IgD-negative memory B cell (primary cell): Measurements from ENCODE around the gene DYRK1B. TPM values are rescaled to one million over a fixed set of nuclear protein-coding genes. Genes with fewer than 3 reads are reported as not detected.

Source experiments
- H3K27ac Mint-ChIP-seq, 3 donors: one replicate each; pipeline ENCODE4 v1.8.0; 2020 to 2022; ENCODE audit warnings: mild to moderate bottlenecking in 3 of 3, mixed read lengths in 3 of 3, moderate library complexity in 1 of 3
- H3K27me3 Mint-ChIP-seq: one replicate; pipeline ENCODE4 v1.8.0; 2021; ENCODE audit warnings: mixed read lengths
- H3K36me3 Mint-ChIP-seq: one replicate; pipeline ENCODE4 v1.8.0; 2020; ENCODE audit warnings: mild to moderate bottlenecking, mixed read lengths
- H3K4me1 Mint-ChIP-seq, 3 donors: one replicate each; pipeline ENCODE4 v1.8.0; 2020 to 2022; ENCODE audit warnings: mixed read lengths in 3 of 3, mild to moderate bottlenecking in 1 of 3
- H3K4me3 Mint-ChIP-seq, 4 donors: one replicate each; pipeline ENCODE4 v1.8.0; 2020 to 2022; ENCODE audit warnings: mild to moderate bottlenecking in 4 of 4, mixed read lengths in 4 of 4, moderate library complexity in 3 of 4
- H3K9me3 Mint-ChIP-seq, 3 donors: one replicate each; pipeline ENCODE4 v1.8.0; 2020 to 2021; ENCODE audit warnings: mixed read lengths in 3 of 3, mild to moderate bottlenecking in 1 of 3
- polyA plus RNA-seq: library from polyadenylated mRNA; unstranded; fragments of 300-500 nt; fragmentation: Illumina TruSeq; gene quantifications from one replicate; pipeline ENCODE4 v1.2.3, GENCODE V29; 2021

The DYRK1B gene
- polyA plus RNA-seq, 1 donor from 2014 or later: 16.9 TPM

- Mint-ChIP-seq H3K4me1 (peaks cover 0 to 4% (median 3%) of the 10 kb centered on the region in 3 donors), H3K9me3 (peaks cover 0 to 13% (median 8%) of the 10 kb centered on the region in 3 donors), H3K36me3 (no peaks in the 10 kb centered on the region), H3K27me3 (peaks cover 19% of the 10 kb centered on the region), H3K4me3 (no peak overlapping the region), H3K27ac (no peak overlapping the region)
These were observed 45.7 kb downstream of the DYRK1B start for GRCh38 chr19:39788244-39788643.

- no peak overlapping the region for H3K27ac Mint-ChIP-seq
- H3K4me3 Mint-ChIP-seq: no peak overlapping the region
These were observed 53.1 kb downstream of the DYRK1B start for GRCh38 chr19:39780894-39781293.

GRCh38 chr19:39778763-39779162, 55.2 kb downstream of the DYRK1B start, which contains the start of gene LEUTX:
LEUTX (plus strand) TSS chr19:39778854; CDS start chr19:39778921, 67 bp downstream.
- Mint-ChIP-seq H3K9me3 (peaks cover 0 to 2% (median 0%) of the 10 kb centered on the region in 3 donors), H3K4me1 (no peaks in the 10 kb centered on the region), H3K36me3 (no peaks in the 10 kb centered on the region), H3K4me3 (no peak within 1 kb of the TSS), H3K27me3 (peaks cover 12% of the 10 kb centered on the region), H3K27ac (no peak within 1 kb of the TSS)

More at GRCh38 chr19:39780894-39781293, 53.1 kb downstream of the DYRK1B start:
- Mint-ChIP-seq H3K9me3 (peaks cover 0 to 2% (median 0%) of the 10 kb centered on the region in 3 donors), H3K36me3 (no peaks in the 10 kb centered on the region), H3K4me1 (peaks cover 0 to under 1% (median 0%) of the 10 kb centered on the region in 3 donors), H3K27me3 (peaks cover 23% of the 10 kb centered on the region)

Other genes starting within 250 kb of the DYRK1B start
- gene LGALS13, start 231.6 kb downstream of the DYRK1B start, polyA plus RNA-seq: not detected
- gene LGALS16, start 178.2 kb downstream of the DYRK1B start, polyA plus RNA-seq: not detected
- not detected for gene LGALS14, start 129.7 kb downstream of the DYRK1B start, polyA plus RNA-seq
- not detected for gene CLC, start 96.1 kb downstream of the DYRK1B start, polyA plus RNA-seq
- gene LEUTX, start 55.3 kb downstream of the DYRK1B start, polyA plus RNA-seq: not detected
- gene FBL, start 12.2 kb upstream of the DYRK1B start, polyA plus RNA-seq: 183 TPM
- 0.25 TPM for gene FCGBP, start 100.5 kb upstream of the DYRK1B start, polyA plus RNA-seq
- gene PSMC4, start 137.0 kb upstream of the DYRK1B start, polyA plus RNA-seq: 98.9 TPM
- 3.6 TPM for gene ZNF546, start 162.9 kb upstream of the DYRK1B start, polyA plus RNA-seq
- gene ZNF780B, start 222.1 kb upstream of the DYRK1B start, polyA plus RNA-seq: 10.8 TPM